HCT116 (cell line): ENCODE data around the gene NAT9. TPM values are rescaled to one million over a fixed set of nuclear protein-coding genes. Genes with fewer than 3 reads are reported as not detected.

Source experiments
- ATAC-seq: fragments of 200-7000 bp; cut with Tn5 transposase; 2 replicates; pipeline ENCODE4 v1.9.1; 2020; ENCODE audit warnings: mild to moderate bottlenecking, moderate library complexity
- BruUV-seq: library from RNA; stranded (reverse); fragments of 400-500 nt; replicated peaks from 2 replicates; lab custom pipeline; 2021; lab: Mats Ljungman, UMichigan
- CTCF ChIA-PET: fragments of 300-600 bp; sonication (Branson Sonifier 250); formaldehyde crosslinking; loops from one replicate; lab custom pipeline; 2021; ENCODE audit warnings: antibody characterized with exemption; lab: Charles Lee
- POLR2A ChIA-PET: fragments of 300-600, 350-600 bp; sonication (Branson Sonifier 250); formaldehyde crosslinking; loops from one replicate; lab custom pipeline; 2021; ENCODE audit warnings: antibody characterized with exemption; lab: Charles Lee
- RAD21 ChIA-PET, 2 experiments: fragments of 300-600 bp; sonication (Branson Sonifier 250); formaldehyde crosslinking; loops; one replicate each; lab custom pipeline; 2023; ENCODE audit warnings: low total read pairs in 2 of 2; ENCODE audit not compliant: uncharacterized antibody in 2 of 2, unreplicated experiment in 2 of 2, low non-redundant PET in 1 of 2; lab: Charles Lee
- DNase-seq: peaks from one replicate; pipeline ENCODE4 v3.0.0-alpha.2; 2010; ENCODE audit warnings: low read depth, low spot score
- H2AFZ ChIP-seq: fragments of 200-600 bp; shearing (Covaris generic), sonication (generic); 2 replicates; pipeline ENCODE4 v1.6.1; 2017; ENCODE audit warnings: low read depth, mixed run types, mixed read lengths, antibody characterized with exemption, low read length; ENCODE audit not compliant: poor library complexity, severe bottlenecking
- H3K27ac ChIP-seq: 2 replicates; pipeline ENCODE4 v1.5.1; 2012; ENCODE audit warnings: low read depth, low read length
- H3K27me3 ChIP-seq: fragments of 200-600 bp; sonication (generic); 2 replicates; pipeline ENCODE4 v1.6.1; 2016; ENCODE audit warnings: mixed run types, low read length, mixed read lengths; ENCODE audit not compliant: insufficient read depth
- H3K36me3 ChIP-seq, 2 experiments: fragments of 200-500 bp in 1 of 2; fragments of 200-600 bp in 1 of 2; sonication (Bioruptor generic) in 1 of 2; sonication (generic) in 1 of 2; 2 replicates each; pipeline versions ENCODE4 v1.5.1 to v1.6.1; 2014 to 2016; ENCODE audit warnings: low read length in 2 of 2, inconsistent platforms in 1 of 2, mixed read lengths in 1 of 2, mixed run types in 1 of 2; ENCODE audit not compliant: insufficient read depth in 2 of 2, control insufficient read depth in 1 of 2
- H3K4me1 ChIP-seq, 2 experiments: fragments of 200-600 bp in 1 of 2; sonication (generic) in 1 of 2; 2 replicates each; pipeline versions ENCODE4 v1.5.1 to v1.6.1; 2012 to 2017; ENCODE audit warnings: low read length in 2 of 2, inconsistent platforms in 1 of 2, mild to moderate bottlenecking in 1 of 2, mixed read lengths in 1 of 2, mixed run types in 1 of 2, moderate library complexity in 1 of 2; ENCODE audit not compliant: insufficient read depth in 2 of 2, control insufficient read depth in 1 of 2
- H3K4me2 ChIP-seq: fragments of 200-600 bp; sonication (generic); 2 replicates; pipeline ENCODE4 v1.6.1; 2017; ENCODE audit warnings: mixed run types, low read length, mixed read lengths
- H3K4me3 ChIP-seq, 2 experiments: fragments of 200-600 bp in 1 of 2; sonication (generic) in 1 of 2; replicated peaks in 1 of 2; 2 replicates each; pipeline ENCODE4 v1.5.1; 2011 to 2016; ENCODE audit warnings: low read length in 2 of 2, control low read depth in 1 of 2, low read depth in 1 of 2, mild to moderate bottlenecking in 1 of 2, mixed read lengths in 1 of 2, mixed run types in 1 of 2
- H3K79me2 ChIP-seq: fragments of 200-600 bp; sonication (generic); 2 replicates; pipeline ENCODE4 v1.6.1; 2017; ENCODE audit warnings: mild to moderate bottlenecking, mixed run types, low read length, moderate library complexity, mixed read lengths; ENCODE audit not compliant: insufficient read depth
- H3K9ac ChIP-seq: fragments of 200-600 bp; sonication (generic); 2 replicates; pipeline ENCODE4 v1.6.1; 2016; ENCODE audit warnings: low read length, mixed read lengths
- H3K9me2 ChIP-seq: fragments of 200-600 bp; sonication (generic), shearing (Covaris generic); 2 replicates; pipeline ENCODE4 v1.6.1; 2017; ENCODE audit warnings: mixed run types, mild to moderate bottlenecking, moderate library complexity; ENCODE audit not compliant: insufficient read depth
- H3K9me3 ChIP-seq, 2 experiments: fragments of 200-500 bp in 1 of 2; fragments of 200-600 bp in 1 of 2; sonication (Bioruptor generic) in 1 of 2; sonication (generic) in 1 of 2; 2 replicates each; pipeline ENCODE4 v1.6.1; 2014 to 2017; ENCODE audit warnings: low read length in 2 of 2, mixed read lengths in 2 of 2, inconsistent platforms in 1 of 2, low read depth in 1 of 2, mild to moderate bottlenecking in 1 of 2, mixed run types in 1 of 2, moderate library complexity in 1 of 2; ENCODE audit not compliant: control insufficient read depth in 1 of 2, insufficient read depth in 1 of 2
- H4K20me1 ChIP-seq: fragments of 200-600 bp; sonication (generic), shearing (Covaris generic); 2 replicates; pipeline ENCODE4 v1.6.1; 2017; ENCODE audit warnings: mixed run types, mild to moderate bottlenecking, moderate library complexity; ENCODE audit not compliant: insufficient read depth
- ATF3 ChIP-seq: IDR thresholded peaks from 2 replicates; pipeline ENCODE4 v1.6.1; 2012
- CTCF ChIP-seq, 3 experiments: fragments of 200-600 bp in 1 of 3; sonication (generic) in 1 of 3; IDR thresholded peaks in 2 of 3; conservative IDR thresholded peaks in 1 of 3; 2 replicates each; pipeline ENCODE4 v1.5.1; 2012 to 2017; ENCODE audit warnings: low read depth in 2 of 3, low read length in 2 of 3, antibody characterized with exemption in 1 of 3, borderline replicate concordance in 1 of 3, control low read depth in 1 of 3, mild to moderate bottlenecking in 1 of 3, mixed read lengths in 1 of 3, mixed run types in 1 of 3, moderate library complexity in 1 of 3; ENCODE audit not compliant: insufficient read depth in 1 of 3
- EGR1 ChIP-seq: IDR thresholded peaks from 2 replicates; pipeline ENCODE4 v1.6.1; 2012; ENCODE audit warnings: low read depth
- ELF1 ChIP-seq: IDR thresholded peaks from 2 replicates; pipeline ENCODE4 v1.6.1; 2012; ENCODE audit warnings: low read depth, borderline replicate concordance
- FOSL1 ChIP-seq: IDR thresholded peaks from 2 replicates; pipeline ENCODE4 v1.6.1; 2012; ENCODE audit warnings: low read depth
- POLR2AphosphoS5 ChIP-seq: IDR thresholded peaks from 2 replicates; pipeline ENCODE4 v1.6.1; 2011; ENCODE audit warnings: mild to moderate bottlenecking, low read depth, low read length, moderate library complexity
- RAD21 ChIP-seq: IDR thresholded peaks from 2 replicates; pipeline ENCODE4 v1.6.1; 2012; ENCODE audit warnings: low read depth, mild to moderate bottlenecking
- SIN3A ChIP-seq: IDR thresholded peaks from 2 replicates; pipeline ENCODE4 v1.6.1; 2012; ENCODE audit warnings: low read depth
- YY1 ChIP-seq: IDR thresholded peaks from 2 replicates; pipeline ENCODE4 v1.6.1; 2011; ENCODE audit warnings: low read length, low read depth, moderate library complexity, mild to moderate bottlenecking; ENCODE audit not compliant: insufficient replicate concordance; ENCODE audit errors: extremely low read depth
- ZFX ChIP-seq: fragments of 450-650 bp; IDR thresholded peaks from 2 replicates; pipeline ENCODE4 v1.6.1; 2017
- intact Hi-C: fragments of 100-400 bp; cut with micrococcal nuclease; formaldehyde crosslinking; loops from 2 replicates; pipeline ENCODE4 v1.10.0; 2022
- total RNA-seq: library from RNA; stranded (reverse); gene quantifications from one replicate; pipeline ENCODE4 v1.2.1, GENCODE V29; 2021; ENCODE audit not compliant: unreplicated experiment

The NAT9 gene
- total RNA-seq, 1 experiment from 2014 or later, result 88.7 TPM

- no TSS peak for BruUV-seq
- Histone ChIP-seq H3K4me2 (no peak overlapping the region), H3K4me3 (no peak overlapping the region), H3K79me2 (no peaks in the 10 kb centered on the region), H3K9ac (no peak overlapping the region), H2AFZ (no peak overlapping the region), H3K4me1 (no peaks in the 10 kb centered on the region), H4K20me1 (no peaks in the 10 kb centered on the region), H3K9me3 (peaks cover 0 to 5% of the 10 kb centered on the region in 2 experiments; a peak in 1 of 4 replicates), H3K27ac (no peak overlapping the region), H3K36me3 (no peaks in the 10 kb centered on the region), H3K27me3 (no peaks in the 10 kb centered on the region), H3K9me2 (no peaks in the 10 kb centered on the region)
- RAD21 ChIA-PET, result no interaction called here
- CTCF ChIA-PET, result no interaction called here
- no peak for TF ChIP-seq POLR2AphosphoS5
- TF ChIP-seq SIN3A, result no peak
- no peak for TF ChIP-seq EGR1
- TF ChIP-seq ELF1, result no peak
- TF ChIP-seq CTCF (IDR thresholded peaks at IDR 0.05 in 2 of 3, conservative IDR thresholded peaks at IDR 0.05 in 1 of 3; ENCODE audit: borderline replicate concordance in 1 of 3, insufficient read depth in 1 of 3, low read depth in 2 of 3, low read length in 2 of 3), result no peak
- TF ChIP-seq ZFX, result no peak
- no peak for TF ChIP-seq FOSL1
- no peak for TF ChIP-seq YY1
- TF ChIP-seq RAD21, result no peak
- no peak for TF ChIP-seq ATF3
- ATAC-seq (no peak), DNase-seq (no peak)
- POLR2A ChIA-PET, result no interaction called here
- intact Hi-C loops, result no loop called here
Observed at GRCh38 chr17:74728033-74728701, 48.0 kb downstream of the NAT9 start.
